CD14-positive monocyte (primary cell): ENCODE data around the gene NEURL1B. TPM values are rescaled to one million over a fixed set of nuclear protein-coding genes. Genes with fewer than 3 reads are reported as not detected.

ENCODE experiments used
- DNase-seq, 3 donors: peaks; one replicate each; pipeline ENCODE4 v3.0.0-alpha.2; 2011 to 2022
- H2AFZ ChIP-seq: 2 replicates; pipeline ENCODE4 v1.6.0; 2012; ENCODE audit warnings: mild to moderate bottlenecking, low read depth, low read length, inconsistent platforms; ENCODE audit not compliant: insufficient read depth, poor library complexity, severe bottlenecking
- H3K27ac ChIP-seq, 2 donors: 1 replicate in 1 of 2; 2 replicates in 1 of 2; pipeline ENCODE4 v1.5.1; 2012 to 2013; ENCODE audit warnings: low read length in 2 of 2, control low read depth in 1 of 2, inconsistent platforms in 1 of 2, low read depth in 1 of 2, mild to moderate bottlenecking in 1 of 2
- H3K27me3 ChIP-seq, 2 donors: one replicate each; pipeline versions ENCODE4 v1.6.0 to v1.6.1; 2011 to 2013; ENCODE audit warnings: low read length in 2 of 2; ENCODE audit not compliant: control insufficient read depth in 2 of 2, insufficient read depth in 2 of 2
- H3K36me3 ChIP-seq, 2 donors: replicated peaks in 1 of 2; 1 replicate in 1 of 2; 2 replicates in 1 of 2; pipeline versions ENCODE4 v1.5.1 to v1.6.1; 2012 to 2013; ENCODE audit warnings: low read length in 2 of 2, control low read depth in 1 of 2, inconsistent platforms in 1 of 2, mild to moderate bottlenecking in 1 of 2; ENCODE audit not compliant: insufficient read depth in 2 of 2, control insufficient read depth in 1 of 2
- H3K4me1 ChIP-seq, 2 donors: 1 replicate in 1 of 2; 2 replicates in 1 of 2; pipeline versions ENCODE4 v1.5.1 to v1.6.1; 2012 to 2013; ENCODE audit warnings: low read length in 2 of 2, control low read depth in 1 of 2, inconsistent platforms in 1 of 2, mild to moderate bottlenecking in 1 of 2, moderate library complexity in 1 of 2; ENCODE audit not compliant: insufficient read depth in 2 of 2, control insufficient read depth in 1 of 2
- H3K4me2 ChIP-seq: replicated peaks from 2 replicates; pipeline ENCODE3; 2012; ENCODE audit warnings: low read length, moderate library complexity, mild to moderate bottlenecking; ENCODE audit not compliant: poor library complexity, severe bottlenecking; ENCODE audit errors: extremely low read depth
- H3K4me3 ChIP-seq, 3 experiments: fragments of 200-600 bp in 1 of 3; sonication (generic) in 1 of 3; replicated peaks in 1 of 3; 1 replicate in 2 of 3; 2 replicates in 1 of 3; pipeline ENCODE4 v1.5.1; 2011 to 2013; ENCODE audit warnings: low read length in 3 of 3, mild to moderate bottlenecking in 3 of 3, control low read depth in 2 of 3, low read depth in 2 of 3, inconsistent platforms in 1 of 3, moderate library complexity in 1 of 3
- H3K79me2 ChIP-seq: 2 replicates; pipeline ENCODE4 v1.6.0; 2012; ENCODE audit warnings: mild to moderate bottlenecking, control low read depth, inconsistent platforms, low read length, moderate library complexity; ENCODE audit not compliant: insufficient read depth
- H3K9ac ChIP-seq: 2 replicates; pipeline ENCODE4 v1.6.0; 2017; ENCODE audit warnings: low read length, mild to moderate bottlenecking; ENCODE audit not compliant: insufficient read depth, poor library complexity, severe bottlenecking
- H3K9me3 ChIP-seq, 2 donors: replicated peaks in 1 of 2; 1 replicate in 1 of 2; 2 replicates in 1 of 2; pipeline versions ENCODE4 v1.5.1 to v1.6.1; 2012 to 2013; ENCODE audit warnings: low read length in 2 of 2, control low read depth in 1 of 2; ENCODE audit not compliant: control insufficient read depth in 1 of 2, insufficient read depth in 1 of 2
- H4K20me1 ChIP-seq: 2 replicates; pipeline ENCODE4 v1.6.0; 2012; ENCODE audit warnings: mild to moderate bottlenecking, low read length, control low read depth, moderate library complexity; ENCODE audit not compliant: insufficient read depth
- H3K27ac Mint-ChIP-seq, 7 donors: one replicate each; pipeline ENCODE4 v1.8.0; 2020; ENCODE audit warnings: mild to moderate bottlenecking in 7 of 7, mixed read lengths in 7 of 7, moderate library complexity in 6 of 7, inconsistent platforms in 2 of 7
- H3K27me3 Mint-ChIP-seq, 3 donors: one replicate each; pipeline ENCODE4 v1.8.0; 2021 to 2022; ENCODE audit warnings: low read depth in 3 of 3, mild to moderate bottlenecking in 3 of 3, mixed read lengths in 3 of 3, moderate library complexity in 3 of 3, inconsistent platforms in 1 of 3
- H3K36me3 Mint-ChIP-seq, 2 donors: one replicate each; pipeline ENCODE4 v1.8.0; 2020; ENCODE audit warnings: mixed read lengths in 2 of 2, inconsistent platforms in 1 of 2, mild to moderate bottlenecking in 1 of 2
- H3K4me1 Mint-ChIP-seq: one replicate; pipeline ENCODE4 v1.8.0; 2020; ENCODE audit warnings: mild to moderate bottlenecking, mixed read lengths
- H3K4me3 Mint-ChIP-seq, 2 donors: one replicate each; pipeline ENCODE4 v1.8.0; 2020; ENCODE audit warnings: mild to moderate bottlenecking in 2 of 2, mixed read lengths in 2 of 2, moderate library complexity in 1 of 2
- H3K9me3 Mint-ChIP-seq, 7 donors: one replicate each; pipeline ENCODE4 v1.8.0; 2020 to 2022; ENCODE audit warnings: mixed read lengths in 7 of 7, mild to moderate bottlenecking in 6 of 7, moderate library complexity in 6 of 7, inconsistent platforms in 2 of 7
- CTCF ChIP-seq: fragments of 200-600 bp; IDR thresholded peaks from one replicate; pipeline ENCODE4 v1.8.0; 2022; ENCODE audit warnings: antibody characterized with exemption, mild to moderate bottlenecking
- WGBS: methylation state at CpG from one replicate; pipeline ENCODE4 v1.1.5; 2013; ENCODE audit warnings: missing lambda C conversion rate; ENCODE audit not compliant: insufficient coverage; 5-methylcytosine and 5-hydroxymethylcytosine counted together
- intact Hi-C, 2 donors: fragments of 100-400 bp; cut with micrococcal nuclease; formaldehyde crosslinking; loops; one replicate each; pipeline versions ENCODE4 v1.15.0 to v1.15.1; 2023
- polyA plus RNA-seq, 3 donors: library from polyadenylated mRNA; depleted of rRNA in 1 of 3; unstranded in 2 of 3; stranded (reverse) in 1 of 3; fragments of 300-500 nt in 2 of 3; fragments of >200 nt in 1 of 3; fragmentation: Illumina TruSeq in 2 of 3; gene quantifications; 1 replicate in 2 of 3; 2 replicates in 1 of 3; pipeline ENCODE4 v1.2.3, GENCODE V29; 2012 to 2021

NEURL1B gene
- polyA plus RNA-seq, 3 donors, result 0.01 TPM; not detected in 2

GRCh38 chr5:172667786-172668593 is 26.9 kb downstream of the NEURL1B start:
- H3K4me1 Mint-ChIP-seq, result no peaks in the 10 kb centered on the region
- H3K27ac Mint-ChIP-seq, result no peak overlapping the region
- H3K27ac ChIP-seq, result no peak overlapping the region
- H3K27me3 Mint-ChIP-seq, result peaks cover 0 to 3% (median 2%) of the 10 kb centered on the region in 3 donors
- H3K9me3 ChIP-seq, result no peaks in the 10 kb centered on the region
- H3K9ac ChIP-seq, result no peak overlapping the region
- 93% methylated on average over 3 of the region's 7 CpGs for WGBS
- no peak overlapping the region for H3K4me3 Mint-ChIP-seq
- no peaks in the 10 kb centered on the region for H3K4me1 ChIP-seq
- H3K9me3 Mint-ChIP-seq, result no peaks in the 10 kb centered on the region
- H2AFZ ChIP-seq, result no peak overlapping the region
- no peak for TF ChIP-seq CTCF
- H4K20me1 ChIP-seq, result no peaks in the 10 kb centered on the region
- peaks cover 3 to 11% of the 10 kb centered on the region in 2 donors for H3K36me3 Mint-ChIP-seq
- no peaks in the 10 kb centered on the region for H3K27me3 ChIP-seq
- H3K4me2 ChIP-seq, result no peak overlapping the region
- no peak overlapping the region for H3K4me3 ChIP-seq
- no peaks in the 10 kb centered on the region for H3K36me3 ChIP-seq
- DNase-seq, result no peak
- no peaks in the 10 kb centered on the region for H3K79me2 ChIP-seq
- intact Hi-C loops, result no loop called here

DNA sequence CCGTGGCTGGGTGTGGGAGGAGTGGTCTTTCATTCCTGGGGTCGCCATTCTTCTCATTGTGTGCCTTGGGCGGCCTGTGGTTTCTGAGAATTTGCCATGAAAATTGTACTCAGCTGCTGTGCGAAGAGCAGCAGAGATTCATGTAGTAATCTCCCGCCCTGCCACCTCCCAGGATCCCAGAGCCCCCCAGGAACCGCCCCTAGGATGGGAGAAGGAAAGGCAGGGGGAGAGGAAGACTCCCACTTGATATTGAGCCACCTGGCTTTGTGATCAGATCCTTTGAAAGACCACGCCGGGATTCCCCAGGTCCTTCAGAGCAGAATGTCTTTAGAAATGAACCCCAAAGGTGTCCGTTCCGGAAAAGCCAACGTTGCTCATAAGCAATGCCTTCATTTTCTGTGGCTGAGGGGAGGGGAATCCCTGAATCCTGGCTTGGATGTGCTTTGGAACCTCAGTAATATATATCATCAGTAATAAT is 27.6 kb downstream of the NEURL1B start:
- Mint-ChIP-seq H3K9me3 (no peaks in the 10 kb centered on the region), H3K4me3 (no peak overlapping the region), H3K4me1 (no peaks in the 10 kb centered on the region), H3K36me3 (peaks cover 5 to 11% of the 10 kb centered on the region in 2 donors), H3K27me3 (peaks cover 0 to 3% (median 2%) of the 10 kb centered on the region in 3 donors), H3K27ac (no peak overlapping the region)
- H3K9ac ChIP-seq, result no peak overlapping the region
- no peaks in the 10 kb centered on the region for H3K9me3 ChIP-seq
- H3K4me2 ChIP-seq, result no peak overlapping the region
- H3K4me1 ChIP-seq, result no peaks in the 10 kb centered on the region
- H3K27me3 ChIP-seq, result no peaks in the 10 kb centered on the region
- no peak overlapping the region for H3K4me3 ChIP-seq
- H4K20me1 ChIP-seq, result no peaks in the 10 kb centered on the region
- 94% methylated on average over 7 of the region's 11 CpGs for WGBS
- no peak for DNase-seq
- intact Hi-C loops, result no loop called here
- H2AFZ ChIP-seq, result no peak overlapping the region
- no peaks in the 10 kb centered on the region for H3K36me3 ChIP-seq
- no peaks in the 10 kb centered on the region for H3K79me2 ChIP-seq
- H3K27ac ChIP-seq, result no peak overlapping the region
- no peak for TF ChIP-seq CTCF
